A549 treated with Hydrocortisone at 1 μM for 4 hours (cell line): ENCODE results near the gene CD2AP. TPM values are rescaled to one million over a fixed set of nuclear protein-coding genes. Genes with fewer than 3 reads are reported as not detected.

Source experiments
- total RNA-seq: library from RNA; stranded (reverse); fragments of 200-300 nt; extraction: Qiagen RNA extraction; gene quantifications from 5 replicates; pipeline ENCODE4 v1.2.3, GENCODE V29; 2022

Gene CD2AP
- total RNA-seq, result 10.1 to 17.7 TPM (median 13.2 TPM) in 5 replicates

GRCh38 chr6:47477497-47478232 is at the start of gene CD2AP:
CD2AP (plus strand) TSS chr6:47477789; CDS start chr6:47478245, 456 bp downstream.

Other genes with a start within 250 kb of the CD2AP start
- 12.9 to 15.3 TPM (median 13.8 TPM) in 5 replicates for gene TNFRSF21, start 167.9 kb upstream of the CD2AP start, total RNA-seq
- 12.7 to 16.6 TPM (median 15.6 TPM) in 5 replicates for gene ADGRF4, start 220.8 kb downstream of the CD2AP start, total RNA-seq